ENCODE results near the gene BTN1A1.
"Not testable (repeated sequence)": the region's sequence is repeated elsewhere in the genome, so short reads cannot be mapped to it uniquely, and the experiment has no call there.

The BTN1A1 gene

GRCh38 chr6:26475823-26476729, 24.0 kb upstream of the BTN1A1 start:
- DNase-seq: no peak

- no peak for DNase-seq
Measured at GRCh38 chr6:26476896-26477295, 23.2 kb upstream of the BTN1A1 start.

- no peak for DNase-seq
Measured at GRCh38 chr6:26477426-26477825, 22.7 kb upstream of the BTN1A1 start.

GRCh38 chr6:26478100-26478984, 21.8 kb upstream of the BTN1A1 start:
- no peak for DNase-seq

- DNase-seq: no peak
Measured at GRCh38 chr6:26478985-26479278, 21.2 kb upstream of the BTN1A1 start.

GRCh38 chr6:26482338-26482737, 17.8 kb upstream of the BTN1A1 start:
- DNase-seq: no peak

GRCh38 chr6:26483727-26484126, 16.4 kb upstream of the BTN1A1 start:
- DNase-seq: no peak

- DNase-seq: no peak
Measured at GRCh38 chr6:26484161-26484560, 15.9 kb upstream of the BTN1A1 start.

- no peak for DNase-seq
Measured at GRCh38 chr6:26485112-26485780, 14.9 kb upstream of the BTN1A1 start.

GRCh38 chr6:26486358-26486757, 13.7 kb upstream of the BTN1A1 start:
- no peak for DNase-seq

- DNase-seq: no peak
Measured at GRCh38 chr6:26487466-26487865, 12.6 kb upstream of the BTN1A1 start.

- no peak for DNase-seq
Measured at GRCh38 chr6:26489996-26490964, 9.8 kb upstream of the BTN1A1 start.

- DNase-seq: no peak
Measured at GRCh38 chr6:26491604-26492003, 8.5 kb upstream of the BTN1A1 start.

- DNase-seq: no peak
Measured at GRCh38 chr6:26493258-26493657, 6.8 kb upstream of the BTN1A1 start.

GRCh38 chr6:26494117-26494516, 6.0 kb upstream of the BTN1A1 start:
- no peak for DNase-seq

GRCh38 chr6:26495281-26495680, 4.8 kb upstream of the BTN1A1 start:
- no peak for DNase-seq

GRCh38 chr6:26497610-26498009, 2.5 kb upstream of the BTN1A1 start:
- no peak for DNase-seq

- DNase-seq: no peak
Measured at GRCh38 chr6:26501482-26501986, 1.4 kb downstream of the BTN1A1 start.

GRCh38 chr6:26502165-26502564, 2.1 kb downstream of the BTN1A1 start:
- DNase-seq: no peak

- no peak for DNase-seq
Measured at GRCh38 chr6:26502626-26503025, 2.5 kb downstream of the BTN1A1 start.

- DNase-seq: no peak
Measured at GRCh38 chr6:26507658-26508057, 7.6 kb downstream of the BTN1A1 start.

- DNase-seq: not testable (repeated sequence)
Measured at GRCh38 chr6:26511033-26511432, 10.9 kb downstream of the BTN1A1 start.
